ENCODE measurements around the gene HOXA2.

HOXA2 gene

GRCh38 chr7:27111042-27111750 lies 8.7 kb upstream of the HOXA2 start:
- no peak for DNase-seq

GRCh38 chr7:27110186-27111031 lies 7.9 kb upstream of the HOXA2 start:
- no peak for DNase-seq

GRCh38 chr7:27109466-27110185 lies 7.1 kb upstream of the HOXA2 start:
- no peak for DNase-seq

- DNase-seq = no peak
Measured at GRCh38 chr7:27108390-27109127, 6.1 kb upstream of the HOXA2 start.

GRCh38 chr7:27107391-27108381 lies 5.2 kb upstream of the HOXA2 start:
- DNase-seq = no peak

GRCh38 chr7:27106901-27107240 lies 4.4 kb upstream of the HOXA2 start:
- DNase-seq = no peak

- no peak for DNase-seq
Measured at GRCh38 chr7:27106181-27106900, 3.9 kb upstream of the HOXA2 start.

GRCh38 chr7:27105301-27106031 lies 3.0 kb upstream of the HOXA2 start:
- DNase-seq = no peak

GRCh38 chr7:27104341-27105058 lies 2.0 kb upstream of the HOXA2 start:
- DNase-seq = no peak

- no peak for DNase-seq
Measured at GRCh38 chr7:27103489-27104226, 1.2 kb upstream of the HOXA2 start.

- no peak for DNase-seq
Measured at GRCh38 chr7:27101957-27102580, 414 bp downstream of the HOXA2 start.

- no peak for DNase-seq
Measured at GRCh38 chr7:27101171-27101956, 1.1 kb downstream of the HOXA2 start.

GRCh38 chr7:27100694-27101170 lies 1.8 kb downstream of the HOXA2 start:
- no peak for DNase-seq

- DNase-seq = no peak
Measured at GRCh38 chr7:27099453-27100370, 2.8 kb downstream of the HOXA2 start.

GRCh38 chr7:27098578-27099451 lies 3.7 kb downstream of the HOXA2 start:
- no peak for DNase-seq
